Glomerular visceral epithelial cell (primary cell): ENCODE measurements around the gene SEMA3B.

Source experiments
- DNase-seq: peaks from one replicate; pipeline ENCODE4 v3.0.0-alpha.2; 2016; ENCODE audit errors: extremely low spot score

SEMA3B gene

DNA sequence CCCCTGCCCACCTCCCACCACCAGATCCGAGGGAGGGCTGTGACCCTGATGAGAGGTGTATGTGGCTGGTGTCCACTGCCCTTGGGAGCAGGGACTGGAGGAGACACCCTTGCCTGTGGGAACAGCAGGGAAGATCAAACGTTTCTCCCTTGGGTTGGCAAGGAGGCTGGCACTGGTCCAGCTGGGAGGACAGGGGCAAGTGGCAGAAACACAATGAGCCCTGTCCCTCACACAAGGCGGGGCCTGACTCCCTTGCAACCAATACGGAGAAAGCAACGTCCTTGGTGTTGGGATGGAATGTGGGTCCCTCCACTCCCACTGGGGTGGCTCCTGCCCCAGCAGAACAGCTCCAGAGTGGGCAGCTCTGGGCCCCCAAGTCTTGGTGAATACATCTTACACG lies 48.4 kb downstream of the SEMA3B start:
- DNase-seq: no peak

DNA sequence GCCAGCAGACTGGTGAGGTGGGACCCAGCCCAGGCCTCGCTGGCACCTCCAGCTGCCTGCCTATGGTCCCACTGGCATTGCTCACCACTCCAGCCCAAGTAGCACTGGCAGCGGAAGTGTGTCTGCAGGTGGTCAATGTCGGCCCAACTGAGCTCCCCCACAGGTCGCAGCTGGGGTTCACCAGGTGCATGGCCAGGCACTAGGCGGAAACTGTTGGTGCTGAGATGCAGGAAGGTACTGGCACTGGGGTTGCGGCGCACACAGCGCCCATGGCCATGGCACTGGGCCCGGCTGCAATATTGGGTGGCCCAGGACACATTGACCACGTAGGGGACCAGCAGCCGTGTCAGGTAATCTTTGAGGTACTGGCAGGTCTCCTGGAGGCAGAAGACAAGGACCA lies 49.2 kb downstream of the SEMA3B start:
- DNase-seq: no peak

DNA sequence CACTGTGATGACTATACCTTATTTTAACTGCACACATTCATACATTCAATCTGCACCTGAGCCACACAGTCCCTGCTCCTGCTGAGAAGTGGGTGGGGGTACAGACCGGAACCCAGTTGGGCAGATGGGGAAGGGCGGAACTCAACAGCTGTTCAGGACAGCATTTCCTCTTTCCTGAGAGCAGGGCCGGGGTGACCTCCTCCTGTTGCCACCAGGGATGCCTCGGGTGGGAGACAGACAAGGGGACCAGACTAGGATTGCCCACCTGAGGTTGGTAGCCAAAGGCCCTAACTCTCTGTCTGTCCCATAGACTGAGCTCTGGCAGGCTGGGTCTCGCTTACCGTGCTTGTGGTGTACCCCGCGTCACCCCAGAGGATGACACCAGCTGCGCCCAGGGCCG lies 49.7 kb downstream of the SEMA3B start:
- DNase-seq: no peak

DNA sequence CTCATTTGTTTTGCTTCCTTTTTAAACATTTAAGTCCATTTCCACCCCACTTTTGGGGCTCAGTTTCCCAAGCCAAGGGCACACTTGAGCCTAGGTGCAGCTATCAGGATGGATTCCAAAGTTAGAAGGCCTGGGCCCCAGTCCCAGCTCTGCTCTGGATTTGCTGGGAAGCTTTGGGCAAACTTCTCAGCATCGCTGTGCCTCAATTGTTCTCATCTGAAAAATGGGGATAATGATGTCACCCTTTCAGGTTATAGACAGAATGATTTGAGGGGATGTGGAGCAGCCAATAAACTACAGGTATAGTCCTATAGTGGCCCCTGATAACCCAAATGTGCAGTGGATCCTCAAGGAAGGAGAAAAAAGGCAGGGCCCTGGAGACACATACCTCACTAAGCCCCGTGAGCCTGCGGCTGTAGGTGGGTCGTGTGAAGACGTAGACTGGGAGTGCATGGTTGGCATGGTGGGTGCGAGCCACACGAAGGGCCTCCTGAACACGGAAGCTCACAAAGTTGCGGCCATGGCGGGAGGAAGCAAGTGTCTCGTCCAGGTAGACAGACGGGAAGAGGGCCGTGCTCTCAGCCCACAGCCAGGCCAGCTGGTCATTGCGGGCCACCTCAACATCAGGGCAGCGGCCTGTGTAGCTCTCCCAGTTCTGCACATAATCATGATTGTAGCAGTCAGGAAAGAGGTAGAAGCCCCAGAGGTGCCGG lies 50.4 kb downstream of the SEMA3B start:
- no peak for DNase-seq

DNA sequence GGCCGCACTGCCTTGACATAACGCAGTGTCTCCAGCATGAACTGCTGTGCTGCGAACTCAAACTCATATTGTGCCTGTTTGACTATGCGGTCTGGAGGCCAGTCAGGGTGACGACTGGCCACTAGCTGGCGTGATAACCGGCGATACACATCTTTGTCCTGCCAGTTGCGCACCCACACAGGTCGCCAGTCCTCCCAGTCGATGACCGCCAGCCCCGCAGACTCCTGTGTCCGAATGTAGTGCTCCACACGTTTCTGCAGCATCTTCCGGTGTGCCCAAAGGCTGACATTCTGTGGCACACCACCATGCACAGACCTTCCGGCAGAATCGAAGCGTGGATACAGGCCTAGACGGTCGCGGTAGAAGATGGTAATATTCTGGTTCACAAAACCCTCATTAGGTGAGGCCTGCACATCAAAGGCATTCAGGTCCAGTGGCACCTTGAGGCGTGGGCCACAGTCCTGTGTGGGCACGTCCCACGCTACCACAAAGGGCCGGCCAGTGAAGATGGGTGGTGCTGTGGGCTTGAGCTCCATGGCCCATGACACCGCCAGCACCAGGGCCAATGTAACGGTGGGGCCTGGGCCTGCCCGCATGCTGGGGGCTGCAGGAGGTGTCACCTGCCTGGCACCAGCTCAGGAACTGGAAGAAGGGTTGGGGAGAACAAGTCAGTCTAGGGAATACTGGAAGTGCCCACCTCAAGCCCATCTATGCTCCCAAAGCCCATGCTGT lies 51.1 kb downstream of the SEMA3B start:
- DNase-seq: no peak

DNA sequence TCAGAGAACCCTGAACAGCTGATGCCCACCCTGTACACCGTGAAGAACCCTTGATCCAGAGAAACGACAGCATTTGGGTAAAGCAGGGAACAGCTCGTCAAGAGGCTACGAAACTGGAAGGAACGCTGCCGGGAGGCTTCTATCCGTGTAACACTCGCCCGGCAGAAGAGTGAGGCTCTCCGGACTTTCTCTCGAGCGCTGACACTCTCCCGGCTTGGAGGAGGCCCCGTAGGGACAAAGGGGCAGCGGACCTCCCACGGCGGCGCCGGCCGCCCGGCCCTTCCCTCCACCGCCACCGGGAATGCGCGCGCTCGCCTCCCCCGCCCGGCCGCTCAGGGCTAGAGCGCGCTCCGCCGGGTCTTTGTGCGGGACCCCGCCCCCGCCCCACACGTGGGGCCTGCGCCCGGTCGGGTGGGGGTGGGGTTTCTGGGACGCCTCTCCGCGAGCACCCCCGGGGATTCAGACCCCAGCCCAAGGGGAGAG lies 51.9 kb downstream of the SEMA3B start:
- DNase-seq: peak; percentile 68

DNA sequence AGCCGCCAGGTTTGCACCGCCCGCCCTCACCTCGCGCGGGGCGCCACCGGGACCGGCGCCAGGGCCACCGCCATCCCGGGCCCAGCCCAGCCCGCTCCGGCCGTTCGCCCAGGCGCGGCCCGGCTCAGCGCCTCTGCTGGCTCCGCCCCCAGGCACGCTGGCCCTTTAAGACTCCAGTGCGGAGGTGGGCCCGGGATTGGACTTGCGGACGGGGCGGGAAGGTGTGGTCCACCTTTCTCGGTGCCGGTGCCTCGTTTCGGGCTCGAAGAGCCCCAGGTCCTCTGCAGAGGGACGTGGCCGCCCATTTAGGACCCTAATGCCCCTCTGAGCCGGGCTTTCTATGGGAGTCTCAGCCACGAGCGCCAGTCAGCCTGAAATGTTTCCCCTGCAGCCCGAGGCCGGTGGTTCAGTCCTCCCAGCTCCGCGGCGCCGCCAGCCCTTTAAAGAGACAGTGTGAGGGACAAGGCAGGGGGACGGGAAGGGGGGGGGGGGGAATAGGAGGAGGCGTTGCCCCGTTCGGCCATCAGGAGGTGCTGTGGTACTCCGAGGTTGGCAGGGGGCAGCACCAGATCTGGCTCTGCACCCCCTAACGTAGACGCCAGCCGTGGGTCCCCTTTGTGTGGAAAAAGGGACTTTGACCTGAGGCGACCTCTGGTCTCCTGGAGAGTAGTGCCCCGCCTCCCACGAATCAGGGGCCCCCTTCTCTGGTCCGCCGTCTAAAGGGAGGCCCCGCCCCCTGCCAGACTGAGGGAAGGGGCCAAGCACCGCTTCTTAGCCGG lies 52.6 kb downstream of the SEMA3B start:
- DNase-seq: peak; percentile 84

DNA sequence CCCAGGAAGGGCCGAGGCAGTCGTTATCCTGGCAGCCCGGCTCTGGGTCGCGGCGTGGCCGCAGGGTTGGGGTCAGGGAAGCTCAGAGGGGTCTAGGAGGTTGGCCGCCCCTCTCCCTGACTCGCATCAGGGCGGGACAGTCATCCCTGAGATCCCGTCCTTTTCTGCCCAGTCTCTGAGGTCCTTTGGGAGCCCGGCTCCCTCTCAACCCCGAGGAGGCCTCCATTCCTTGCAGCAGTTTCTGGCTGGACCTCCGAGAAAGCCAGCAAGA lies 53.1 kb downstream of the SEMA3B start:
- DNase-seq: no peak

DNA sequence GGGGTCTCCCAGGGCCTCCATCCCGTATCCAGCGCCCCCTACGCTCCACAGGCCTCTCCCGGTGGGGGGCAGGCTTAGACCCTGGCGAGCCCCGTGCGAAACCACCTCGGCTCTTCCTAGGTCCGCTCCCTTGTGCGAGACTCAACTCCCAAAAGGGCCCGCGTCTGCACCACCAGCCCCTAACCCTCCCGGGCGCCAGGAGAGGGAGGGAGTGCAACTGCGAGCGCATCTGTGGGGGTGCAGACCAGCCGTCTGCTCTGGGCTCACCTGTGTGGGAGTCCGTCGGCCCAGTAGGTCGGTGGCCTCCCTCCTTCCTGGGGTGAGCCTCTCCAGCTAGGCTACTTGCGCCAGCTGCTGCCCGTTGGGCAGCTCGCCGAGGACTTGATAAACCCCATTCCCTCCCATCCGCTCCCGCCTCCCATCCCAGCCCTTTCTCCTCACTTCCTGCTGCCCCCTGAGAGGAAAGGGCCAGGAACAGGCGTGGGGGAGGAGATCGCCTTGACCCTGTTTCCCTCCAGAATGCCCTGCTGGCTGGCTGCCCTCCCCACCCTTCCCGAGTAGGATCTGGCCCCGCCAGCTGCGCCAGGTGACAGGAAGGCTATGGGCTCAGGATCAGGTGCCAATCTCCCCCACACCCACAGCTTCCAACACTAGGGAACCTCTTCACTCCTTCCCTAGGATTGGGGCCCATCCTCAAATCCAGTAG lies 53.6 kb downstream of the SEMA3B start, which contains the start of gene HYAL2:
Gene HYAL2 (minus strand): TSS at position 360 of the 706 bp plus-strand sequence. CDS start 2,256 bp downstream, outside the sequence.
- DNase-seq: no peak

DNA sequence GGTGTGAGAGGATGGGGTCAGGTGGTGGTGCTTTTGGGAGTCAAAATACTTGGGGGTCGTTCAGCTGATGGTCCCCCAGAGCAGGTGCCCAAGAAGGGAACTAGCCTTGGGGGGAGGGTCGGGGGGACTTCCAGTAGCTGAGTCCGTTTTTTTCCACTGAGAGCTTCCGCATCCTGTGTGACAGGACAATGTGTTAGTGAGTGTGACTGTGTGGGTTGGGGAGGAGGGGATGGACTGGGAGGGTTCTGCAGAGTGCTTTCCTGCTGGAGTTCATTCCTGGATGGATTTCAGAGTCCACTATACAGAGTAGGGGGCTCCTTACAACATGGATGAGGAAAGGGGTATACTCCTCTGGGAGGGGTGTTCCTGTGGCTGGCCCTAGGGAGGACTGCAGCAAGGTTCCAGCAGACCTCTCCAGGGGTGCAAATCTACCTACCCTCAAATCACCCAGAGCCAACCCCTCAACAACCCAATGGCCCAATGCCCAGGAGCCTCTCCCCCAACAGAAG lies 54.2 kb downstream of the SEMA3B start:
- no peak for DNase-seq

DNA sequence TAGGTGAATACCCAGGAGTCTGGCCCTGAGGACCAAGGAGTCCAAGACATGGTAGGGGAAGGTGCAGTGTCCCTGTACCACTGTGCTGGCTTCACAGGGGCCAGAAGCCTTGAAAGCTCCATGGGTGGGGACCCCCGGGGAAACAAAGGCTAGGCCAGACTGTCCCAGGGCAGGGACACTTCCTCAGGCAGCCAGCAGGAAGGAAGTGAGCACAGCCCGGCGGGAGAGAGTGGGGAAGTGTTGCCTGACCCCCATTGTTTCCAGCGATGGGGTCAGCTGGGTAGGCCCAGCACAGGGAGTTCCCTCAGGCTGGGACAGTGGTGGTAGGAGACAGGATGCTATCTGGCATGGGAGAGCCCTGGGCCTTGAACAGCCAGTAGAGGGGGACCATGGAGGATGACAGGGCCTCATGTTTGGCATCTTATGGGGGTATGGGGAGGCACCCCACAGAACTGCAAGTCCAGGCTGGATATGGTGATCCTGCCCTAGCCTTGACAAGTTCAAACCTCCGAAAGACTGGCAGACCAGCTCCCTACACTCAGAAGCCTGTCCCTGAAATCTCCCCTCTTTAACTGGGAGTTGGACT lies 54.8 kb downstream of the SEMA3B start:
- DNase-seq: no peak

DNA sequence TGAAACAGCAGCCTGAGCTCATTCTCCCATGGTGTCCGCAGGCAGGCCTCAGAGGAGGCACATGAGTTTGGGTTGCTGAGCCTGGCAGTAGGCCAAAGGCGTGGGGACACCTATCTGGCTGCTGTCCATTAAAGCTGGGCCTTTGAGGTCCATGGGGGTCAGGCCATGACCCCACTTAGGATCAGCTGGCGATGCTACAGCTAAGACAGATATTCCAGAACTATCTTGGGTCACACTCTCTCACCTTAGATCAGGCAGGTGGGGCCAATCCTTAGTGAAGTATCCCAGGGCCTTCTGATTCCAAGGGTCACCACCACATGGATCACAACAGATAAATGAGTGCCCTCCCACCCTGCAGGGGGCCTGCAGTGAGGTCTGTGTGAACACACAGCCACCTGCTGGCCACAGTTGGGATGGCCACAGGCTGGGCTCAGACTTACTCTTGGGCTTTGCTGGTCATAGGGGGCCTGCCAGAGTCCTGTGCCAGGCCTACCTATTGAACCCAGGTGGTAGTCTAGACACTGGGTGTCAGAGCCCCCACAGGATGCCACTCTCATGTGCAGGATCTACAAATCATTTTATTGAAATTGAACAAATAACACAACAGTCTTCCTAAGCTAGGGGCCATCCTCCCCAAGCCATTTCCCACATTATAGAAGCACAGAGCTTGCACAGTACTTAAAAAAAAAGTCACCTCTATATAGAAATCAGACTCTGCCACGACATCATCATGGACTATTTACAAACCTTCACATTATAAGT lies 55.6 kb downstream of the SEMA3B start:
- peak; percentile 68 for DNase-seq

DNA sequence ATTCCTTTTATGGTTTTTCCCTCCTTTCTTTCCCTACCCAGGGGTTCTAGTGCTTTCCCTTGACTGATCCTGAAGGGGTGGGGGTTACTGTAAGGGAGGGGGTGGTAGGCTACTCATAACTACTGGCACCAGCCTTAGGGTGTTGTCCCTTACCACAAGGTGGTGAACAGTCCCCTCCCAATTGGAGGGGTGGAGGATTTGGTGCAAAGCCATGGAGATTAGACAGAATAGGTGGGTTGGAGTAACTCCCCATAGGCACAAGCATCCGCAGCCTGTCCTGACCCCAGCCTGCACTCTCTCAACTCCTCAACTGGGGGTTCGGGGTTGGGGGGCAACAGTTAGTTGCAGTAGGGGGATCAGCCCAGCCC lies 56.1 kb downstream of the SEMA3B start:
- no peak for DNase-seq

DNA sequence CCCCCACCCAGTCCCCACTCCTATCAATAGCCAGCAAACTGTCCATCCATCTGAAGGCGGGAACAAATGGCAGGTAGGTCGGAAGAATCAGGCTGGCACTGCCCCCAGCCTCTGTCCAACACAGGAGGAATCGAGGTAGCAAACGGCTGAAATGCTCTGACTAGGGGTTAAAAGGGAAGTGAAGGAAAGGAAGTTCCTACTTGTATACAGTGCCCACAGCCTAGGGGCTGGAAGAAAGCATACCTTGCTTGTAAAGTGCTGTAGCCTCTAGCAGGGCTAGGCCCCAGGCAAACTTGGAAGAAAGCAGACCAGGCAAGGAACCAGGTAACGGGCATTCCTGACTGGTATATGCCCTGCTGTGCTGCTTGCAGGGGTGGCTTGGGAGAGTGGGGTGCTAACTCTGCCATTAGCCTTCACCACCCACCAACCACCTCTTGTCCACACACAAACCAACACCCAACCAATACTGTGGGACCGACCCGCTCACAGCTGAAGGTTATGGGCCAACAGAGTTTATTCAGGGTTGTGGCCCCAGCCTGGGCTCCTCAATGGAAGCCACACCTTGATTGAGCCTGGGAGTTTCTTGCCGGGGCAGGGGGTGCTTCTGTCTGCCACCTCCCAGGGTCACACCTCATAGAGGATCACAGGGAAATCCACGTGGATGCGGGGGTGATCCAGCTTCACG lies 56.7 kb downstream of the SEMA3B start:
- no peak for DNase-seq

DNA sequence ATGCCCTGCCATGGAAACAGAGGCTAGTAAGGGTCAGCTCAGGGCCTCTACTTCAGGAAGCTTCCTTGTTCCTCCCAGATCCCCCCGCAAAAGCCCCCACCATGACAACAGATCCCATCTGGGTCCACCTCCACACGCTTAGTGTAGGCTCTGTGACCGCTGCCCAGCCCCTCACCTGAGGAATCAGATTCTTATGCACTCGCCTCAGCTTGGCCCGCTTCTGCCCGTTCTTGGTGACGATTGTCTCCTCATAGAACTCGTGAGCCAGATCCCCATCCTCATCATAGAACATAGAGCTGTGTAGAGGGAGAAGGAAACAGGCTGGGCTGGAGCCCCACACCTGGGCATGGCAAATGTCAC lies 57.2 kb downstream of the SEMA3B start:
- DNase-seq: no peak

DNA sequence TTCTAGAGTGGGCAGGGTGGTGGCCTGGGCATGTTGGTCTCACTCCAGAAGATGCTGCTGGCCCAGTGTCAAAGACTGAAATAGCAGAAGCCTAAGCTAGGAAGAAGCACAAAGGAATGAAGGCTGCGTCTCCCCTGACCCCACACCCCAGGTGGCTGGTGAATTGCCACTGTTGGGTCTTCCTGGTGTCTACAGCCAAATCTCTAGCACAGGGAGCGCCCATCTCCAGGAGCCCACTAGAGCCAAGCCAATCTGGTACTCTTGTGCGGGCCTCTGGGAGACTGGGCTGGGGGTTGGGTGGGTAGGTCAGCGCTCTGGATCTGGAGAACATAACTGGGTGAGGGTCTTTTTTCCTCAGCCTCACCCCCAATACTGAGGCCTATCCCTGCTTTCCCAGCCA lies 58.2 kb downstream of the SEMA3B start:
- DNase-seq: no peak
